GM12878 (cell line): ENCODE measurements around the gene PRMT2. TPM values are rescaled to one million over a fixed set of nuclear protein-coding genes. Genes with fewer than 3 reads are reported as not detected.

Source experiments
- ATAC-seq: fragments of 200-7000 bp; cut with Tn5 transposase; 3 replicates; pipeline ENCODE4 v1.9.1; 2020; ENCODE audit warnings: mild to moderate bottlenecking, moderate library complexity
- BruUV-seq: library from RNA; stranded (reverse); fragments of 400-500 nt; replicated peaks from 2 replicates; lab custom pipeline; 2021; lab: Mats Ljungman, UMichigan
- CTCF ChIA-PET: fragments of 300-600 bp; sonication (Branson Sonifier 250); formaldehyde crosslinking; extraction: SDS; loops from one replicate; lab custom pipeline; 2021; ENCODE audit warnings: inconsistent platforms; lab: Yijun Ruan, JAX
- POLR2A ChIA-PET: fragments of 350-600 bp; formaldehyde crosslinking; extraction: SDS; loops from one replicate; lab custom pipeline; 2021; ENCODE audit warnings: inconsistent platforms; lab: Charles Lee
- RAD21 ChIA-PET: fragments of 300-600 bp; sonication (Branson Sonifier 250); formaldehyde crosslinking; loops from one replicate; lab custom pipeline; 2023; ENCODE audit warnings: antibody characterized with exemption; ENCODE audit not compliant: unreplicated experiment; lab: Charles Lee
- SMC1A ChIA-PET: fragments of 300-600 bp; sonication (Branson Sonifier 250); formaldehyde crosslinking; loops from one replicate; lab custom pipeline; 2023; ENCODE audit not compliant: unreplicated experiment, uncharacterized antibody; lab: Charles Lee
- DNase-seq: peaks from one replicate; pipeline ENCODE4 v3.0.0-alpha.2; 2011; ENCODE audit warnings: low read depth, low spot score
- FAIRE-seq: peaks from 3 replicates; lab custom pipeline; 2011; peaks lifted over from hg19 to GRCh38; lab: Jason Lieb, UNC
- H2AFZ ChIP-seq: 2 replicates; pipeline ENCODE4 v1.6.0; 2011; ENCODE audit warnings: low read depth, low read length, control low read depth; ENCODE audit not compliant: control insufficient read depth
- H3K27ac ChIP-seq: 2 replicates; pipeline ENCODE4 v1.5.1; 2011; ENCODE audit warnings: control low read depth; ENCODE audit not compliant: control insufficient read depth, insufficient read depth
- H3K27me3 ChIP-seq, 2 experiments: replicated peaks in 1 of 2; 2 replicates each; pipeline versions ENCODE4 v1.6.0 to v1.6.1; 2011; ENCODE audit warnings: low read length in 1 of 2; ENCODE audit not compliant: control insufficient read depth in 2 of 2, insufficient read depth in 2 of 2
- H3K36me3 ChIP-seq, 2 experiments: 2 replicates each; pipeline ENCODE4 v1.5.1; 2011; ENCODE audit warnings: low read length in 1 of 2; ENCODE audit not compliant: control insufficient read depth in 2 of 2, insufficient read depth in 2 of 2
- H3K4me1 ChIP-seq: 2 replicates; pipeline ENCODE4 v1.6.1; 2011; ENCODE audit warnings: mild to moderate bottlenecking, low read length, moderate library complexity, mixed read lengths; ENCODE audit not compliant: control insufficient read depth, insufficient read depth
- H3K4me2 ChIP-seq: 2 replicates; pipeline ENCODE4 v1.6.0; 2011; ENCODE audit warnings: control low read depth; ENCODE audit not compliant: control insufficient read depth, insufficient read depth
- H3K4me3 ChIP-seq: fragments of 200-600 bp; sonication (generic); 2 replicates; pipeline ENCODE4 v1.5.1; 2016
- H3K79me2 ChIP-seq: 2 replicates; pipeline ENCODE4 v1.6.0; 2011; ENCODE audit warnings: low read length; ENCODE audit not compliant: control insufficient read depth, insufficient read depth
- H3K9ac ChIP-seq: 2 replicates; pipeline ENCODE4 v1.8.0; 2011; ENCODE audit warnings: low read length, control low read depth, mixed read lengths; ENCODE audit not compliant: control insufficient read depth, insufficient read depth
- H3K9me3 ChIP-seq: replicated peaks from 3 replicates; pipeline ENCODE4 v1.5.1; 2011; ENCODE audit warnings: mild to moderate bottlenecking, low read length; ENCODE audit not compliant: control insufficient read depth, insufficient read depth
- H4K20me1 ChIP-seq: 2 replicates; pipeline ENCODE4 v1.6.0; 2011; ENCODE audit not compliant: control insufficient read depth, insufficient read depth
- CEBPZ ChIP-seq: fragments of 150-350 bp; IDR thresholded peaks from 2 replicates; pipeline ENCODE4 v1.6.1; 2016; ENCODE audit warnings: low read depth, low read length
- CHD1 ChIP-seq: IDR thresholded peaks from 2 replicates; pipeline ENCODE4 v1.6.1; 2012; ENCODE audit warnings: low read depth, low read length, improper control_type of control experiment
- DPF2 ChIP-seq: fragments of 450-650 bp; IDR thresholded peaks from 2 replicates; pipeline ENCODE4 v1.6.1; 2017; ENCODE audit warnings: mild to moderate bottlenecking
- E4F1 ChIP-seq: fragments of 450-650 bp; IDR thresholded peaks from 2 replicates; pipeline ENCODE4 v1.6.1; 2018; ENCODE audit warnings: borderline replicate concordance, mild to moderate bottlenecking; ENCODE audit not compliant: partially characterized antibody
- EED ChIP-seq: sonication (generic); IDR thresholded peaks from 2 replicates; pipeline ENCODE4 v1.6.1; 2016; ENCODE audit warnings: antibody characterized with exemption, low read depth
- FOS ChIP-seq: IDR thresholded peaks from 3 replicates; pipeline ENCODE4 v1.6.1; 2011; ENCODE audit warnings: borderline replicate concordance; ENCODE audit not compliant: insufficient read length; ENCODE audit errors: extremely low read depth
- LARP7 ChIP-seq: fragments of 450-650 bp; IDR thresholded peaks from 2 replicates; pipeline ENCODE4 v1.6.1; 2017; ENCODE audit warnings: mild to moderate bottlenecking
- NFYB ChIP-seq: IDR thresholded peaks from 2 replicates; pipeline ENCODE4 v1.6.1; 2011; ENCODE audit warnings: low read depth, mild to moderate bottlenecking, low read length, improper control_type of control experiment, moderate library complexity; ENCODE audit not compliant: insufficient read depth
- NR2C2 ChIP-seq: IDR thresholded peaks from 2 replicates; pipeline ENCODE4 v1.6.1; 2011; ENCODE audit warnings: borderline replicate concordance, low read depth; ENCODE audit not compliant: control insufficient read depth, insufficient read length
- NRF1 ChIP-seq: conservative IDR thresholded peaks from 2 replicates; pipeline ENCODE4 v1.6.1; 2011; ENCODE audit warnings: mild to moderate bottlenecking, low read depth, low read length, improper control_type of control experiment
- POU2F2 ChIP-seq: IDR thresholded peaks from 3 replicates; pipeline ENCODE4 v1.6.1; 2011; ENCODE audit warnings: low read depth, mild to moderate bottlenecking, low read length, borderline replicate concordance
- RCOR1 ChIP-seq: conservative IDR thresholded peaks from 2 replicates; pipeline ENCODE4 v1.6.1; 2012; ENCODE audit warnings: low read depth, low read length, improper control_type of control experiment
- RELA ChIP-seq: fragments of 450-650 bp; IDR thresholded peaks from 2 replicates; pipeline ENCODE4 v1.8.0; 2014; ENCODE audit warnings: borderline replicate concordance; ENCODE audit not compliant: partially characterized antibody
- TCF7 ChIP-seq: IDR thresholded peaks from 2 replicates; pipeline ENCODE4 v1.6.1; 2014; ENCODE audit warnings: antibody characterized with exemption, borderline replicate concordance
- YY1 ChIP-seq: IDR thresholded peaks from 2 replicates; pipeline ENCODE4 v1.6.1; 2011; ENCODE audit warnings: low read depth, mild to moderate bottlenecking, low read length
- ZBTB40 ChIP-seq: fragments of 450-650 bp; IDR thresholded peaks from 2 replicates; pipeline ENCODE4 v1.6.1; 2016; ENCODE audit warnings: mild to moderate bottlenecking, moderate library complexity, borderline replicate concordance
- ZNF217 ChIP-seq: fragments of 450-650 bp; IDR thresholded peaks from 2 replicates; pipeline ENCODE4 v1.6.1; 2017; ENCODE audit warnings: antibody characterized with exemption, mild to moderate bottlenecking
- in situ Hi-C: fragments of 300-500 bp; cut with MboI; formaldehyde crosslinking; loops from 9 replicates; pipeline ENCODE4 v1.14.3; 2018; ENCODE audit warnings: mixed read lengths
- intact Hi-C: fragments of 100-400 bp; cut with micrococcal nuclease; formaldehyde crosslinking; loops from one replicate; pipeline ENCODE4 v1.14.2; 2022; ENCODE audit not compliant: unreplicated experiment
- polyA plus RNA-seq, 11 experiments: library from polyadenylated mRNA; depleted of rRNA in 4 of 11; unstranded in 6 of 11; stranded (reverse) in 5 of 11; fragments of >200 nt; fragmentation: Nextera tagmentation in 4 of 11; fragmentation: Illumina TruSeq in 1 of 11; extraction: Ambion mirVana in 4 of 11; extraction: Trizol in 1 of 11; gene quantifications; 1 replicate in 1 of 11; 2 replicates in 10 of 11; pipeline versions ENCODE4 v1.2.1 to v1.2.3, GENCODE V29; 2011 to 2016; ENCODE audit warnings: inconsistent platforms in 2 of 11, missing spikeins in 2 of 11, low read depth in 1 of 11
- total RNA-seq, 4 experiments: library from RNA; depleted of rRNA in 3 of 4; stranded (reverse); fragments of >200 nt in 3 of 4; fragmentation: Illumina TruSeq in 1 of 4; extraction: Trizol in 1 of 4; gene quantifications; 2 replicates each; pipeline versions ENCODE4 v1.2.1 to v1.2.3, GENCODE V29; 2013 to 2021

PRMT2 gene
- total and polyA plus RNA-seq, 10 of the 15 experiments (the other 5 are each of a cell fraction or from before 2014, with no cell fraction given), result 16.1 to 48.6 (median 36.2) TPM

GRCh38 chr21:46655230-46655629 is 19.8 kb downstream of the PRMT2 start:
- Histone ChIP-seq H3K79me2 (no peaks in the 10 kb centered on the region), H3K27me3 (no peaks in the 10 kb centered on the region), H3K36me3 (peaks cover 3 to 27% of the 10 kb centered on the region in 2 experiments; a peak in 3 of 4 replicates), H3K9me3 (peaks cover 1% of the 10 kb centered on the region; the same call in 2 of the 3 replicates), H2AFZ (no peak overlapping the region), H3K4me1 (no peaks in the 10 kb centered on the region), H3K4me3 (no peak overlapping the region), H3K4me2 (no peak overlapping the region), H3K27ac (no peak overlapping the region), H3K9ac (no peak overlapping the region), H4K20me1 (no peaks in the 10 kb centered on the region)
- intact Hi-C loops, result no loop called here
- SMC1A ChIA-PET, result no interaction called here
- POLR2A ChIA-PET, result no interaction called here
- RAD21 ChIA-PET, result no interaction called here
- DNase-seq (no peak), FAIRE-seq (no peak), ATAC-seq (no peak)
- in situ Hi-C loops, result no loop called here
- CTCF ChIA-PET, result interaction anchor here (0.9 kb wide), 1 partner anchor 16 kb away, joined by 3 read pairs; no protein-coding TSS in a partner anchor
- BruUV-seq, result no TSS peak
- TF ChIP-seq RELA (no peak), POU2F2 (no peak), TCF7 (no peak), LARP7 (no peak), DPF2 (no peak), RCOR1 (no peak), E4F1 (no peak), FOS (no peak), EED (no peak), NFYB (no peak), NR2C2 (no peak), ZBTB40 (no peak), NRF1 (no peak), YY1 (no peak), CHD1 (no peak), CEBPZ (no peak), ZNF217 (no peak)
